GM21360 (cell line): ENCODE measurements around the gene PCYOX1L.

Experiments used
- ATAC-seq: cut with Tn5 transposase; IDR thresholded peaks from one replicate; pipeline ENCODE4 v1.9.1; 2021; ENCODE audit warnings: mild to moderate bottlenecking, moderate library complexity; ENCODE audit not compliant: unreplicated experiment

PCYOX1L gene

DNA sequence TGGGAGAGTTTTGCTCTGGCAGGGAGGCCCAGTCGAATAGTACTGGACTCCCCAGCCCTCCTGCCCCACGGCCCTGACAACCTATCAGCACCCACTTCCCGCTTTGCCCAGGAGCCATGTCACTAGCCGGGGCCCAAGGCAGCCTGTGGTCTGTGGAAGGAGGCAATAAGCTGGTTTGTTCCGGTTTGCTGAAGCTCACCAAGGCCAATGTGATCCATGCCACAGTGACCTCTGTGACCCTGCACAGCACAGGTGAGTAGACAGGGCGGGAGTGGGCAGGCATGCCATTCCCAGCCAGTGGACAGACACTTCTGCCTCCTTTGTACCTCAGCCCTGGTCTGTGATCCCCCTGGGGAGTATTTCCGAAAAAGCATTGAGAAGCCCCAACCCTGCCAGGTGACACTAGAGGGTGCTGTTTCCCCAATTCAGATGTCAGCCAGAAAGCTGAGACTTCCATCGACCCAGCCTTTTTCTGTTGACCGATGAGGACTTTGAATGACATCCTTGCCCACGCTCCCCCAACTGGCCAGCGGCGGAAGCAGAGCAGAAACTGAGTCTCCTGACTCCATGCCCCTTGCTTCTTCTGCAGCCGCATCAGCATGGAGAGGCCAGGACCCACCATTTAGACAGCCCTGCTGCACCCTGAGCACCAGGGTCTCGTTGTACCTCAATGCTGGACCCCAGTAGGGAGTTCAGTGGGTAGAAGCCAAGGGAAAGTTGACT lies 9.6 kb downstream of the PCYOX1L start:
- peak; percentile 75 for ATAC-seq

DNA sequence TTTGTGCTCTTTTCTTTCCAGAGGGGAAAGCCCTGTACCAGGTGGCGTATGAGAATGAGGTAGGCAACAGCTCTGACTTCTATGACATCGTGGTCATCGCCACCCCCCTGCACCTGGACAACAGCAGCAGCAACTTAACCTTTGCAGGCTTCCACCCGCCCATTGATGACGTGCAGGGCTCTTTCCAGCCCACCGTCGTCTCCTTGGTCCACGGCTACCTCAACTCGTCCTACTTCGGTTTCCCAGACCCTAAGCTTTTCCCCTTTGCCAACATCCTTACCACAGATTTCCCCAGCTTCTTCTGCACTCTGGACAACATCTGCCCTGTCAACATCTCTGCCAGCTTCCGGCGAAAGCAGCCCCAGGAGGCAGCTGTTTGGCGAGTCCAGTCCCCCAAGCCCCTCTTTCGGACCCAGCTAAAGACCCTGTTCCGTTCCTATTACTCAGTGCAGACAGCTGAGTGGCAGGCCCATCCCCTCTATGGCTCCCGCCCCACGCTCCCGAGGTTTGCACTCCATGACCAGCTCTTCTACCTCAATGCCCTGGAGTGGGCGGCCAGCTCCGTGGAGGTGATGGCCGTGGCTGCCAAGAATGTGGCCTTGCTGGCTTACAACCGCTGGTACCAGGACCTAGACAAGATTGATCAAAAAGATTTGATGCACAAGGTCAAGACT lies 10.3 kb downstream of the PCYOX1L start:
- ATAC-seq, result no peak

DNA sequence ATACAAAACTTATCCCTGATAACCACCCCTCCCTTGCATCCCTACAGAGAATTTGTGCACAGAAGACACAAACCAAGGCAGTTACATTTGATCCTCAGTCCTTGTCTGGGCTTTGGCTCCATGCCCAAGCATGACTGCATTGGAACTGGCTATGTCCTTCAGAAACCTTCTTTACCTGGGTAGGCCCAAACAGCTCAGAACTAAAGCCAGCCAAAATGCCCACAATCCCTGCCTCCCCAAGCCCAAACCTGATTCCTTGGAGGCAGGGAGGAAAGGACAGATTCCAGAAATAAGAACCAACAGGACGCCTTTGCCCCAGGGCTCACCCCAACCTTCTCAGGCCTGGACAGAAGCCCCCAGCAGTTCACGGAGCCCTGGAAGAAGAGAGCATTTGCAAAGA lies 13.0 kb downstream of the PCYOX1L start:
- ATAC-seq, result no peak

DNA sequence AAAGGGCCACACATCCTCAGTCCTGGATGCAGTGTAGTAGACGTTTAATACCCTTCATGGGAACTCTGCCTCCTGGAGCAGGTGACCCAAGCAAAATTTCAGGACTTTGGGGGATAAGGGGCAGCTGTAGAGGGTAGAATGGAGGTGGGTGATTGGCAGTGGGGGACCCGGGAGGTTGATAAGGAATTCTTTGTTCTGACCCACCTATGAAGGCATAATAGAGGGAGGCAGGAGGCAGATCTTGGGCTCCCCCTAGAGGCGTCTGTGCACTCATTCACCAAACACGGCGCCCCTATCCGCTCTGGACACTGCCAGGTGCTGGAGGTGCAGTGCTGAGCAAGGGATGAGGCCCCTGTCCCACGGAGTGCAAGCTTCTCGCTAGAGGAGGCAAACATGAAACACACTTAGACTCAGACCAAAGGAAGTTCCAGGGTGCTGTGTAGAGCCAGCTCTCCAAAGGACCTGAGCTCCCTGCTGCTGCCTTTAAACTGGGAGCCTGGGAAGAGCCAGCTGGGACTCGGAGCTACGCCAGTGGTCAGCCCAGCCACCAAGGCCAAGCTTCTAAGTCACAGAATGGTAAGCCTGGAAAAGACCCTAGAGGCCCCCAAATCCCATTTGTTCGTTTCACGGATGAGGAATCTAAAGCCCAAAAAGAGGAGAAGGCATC lies 13.6 kb downstream of the PCYOX1L start:
- ATAC-seq, result peak; percentile 72

DNA sequence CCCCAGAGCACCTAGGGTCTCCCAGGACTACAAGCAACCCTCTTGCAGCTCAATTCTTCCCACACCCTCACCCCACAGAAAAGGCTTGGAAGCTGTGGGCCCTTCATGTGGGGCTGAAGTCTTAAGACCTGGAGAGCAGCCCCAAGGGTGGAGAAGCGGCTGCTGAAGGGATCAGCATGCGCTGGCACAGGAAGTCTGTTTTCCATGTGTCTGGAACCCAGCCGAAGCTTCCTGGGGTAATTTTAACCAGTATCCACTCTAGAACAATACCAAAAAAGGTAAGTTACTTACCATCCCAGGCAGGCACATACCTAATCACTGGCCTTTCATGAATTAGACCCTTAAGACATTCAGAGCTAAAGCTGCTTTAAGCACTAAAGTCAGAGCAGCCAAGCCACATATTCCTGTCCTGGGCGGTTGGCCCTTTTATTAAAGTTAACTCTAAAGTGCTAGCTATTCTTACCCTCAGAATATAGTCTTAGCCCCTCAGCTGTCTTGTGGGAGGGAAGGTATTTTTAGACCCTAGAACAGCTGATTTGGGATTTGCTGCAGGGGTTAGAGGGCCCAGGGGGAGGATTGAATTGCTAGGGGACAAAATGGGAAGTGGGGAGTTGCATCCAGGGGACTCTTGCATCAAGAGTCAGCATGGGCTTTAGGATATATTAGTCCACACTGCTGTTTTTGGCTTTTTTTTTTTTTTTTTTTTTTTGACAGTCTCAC lies 14.4 kb downstream of the PCYOX1L start:
- ATAC-seq, result no peak

DNA sequence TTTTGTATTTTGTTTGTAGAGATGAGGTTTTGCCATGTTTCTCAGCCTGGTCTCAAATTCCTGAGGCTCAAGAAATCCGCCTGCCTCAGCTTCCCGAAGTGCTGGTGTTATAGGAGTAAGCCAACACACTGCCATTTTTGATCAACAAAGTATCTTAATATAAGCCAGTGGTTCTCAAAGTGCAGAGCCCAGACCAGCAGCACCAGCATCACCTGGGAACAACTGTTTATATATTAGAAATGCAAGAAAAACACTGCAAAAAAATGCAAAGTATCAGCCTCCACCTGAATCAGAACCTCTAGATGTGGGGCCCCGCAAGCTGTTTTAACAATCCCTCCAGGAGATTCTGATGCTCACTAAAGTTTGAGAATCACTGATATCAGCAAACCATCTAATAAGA lies 15.1 kb downstream of the PCYOX1L start:
- no peak for ATAC-seq

DNA sequence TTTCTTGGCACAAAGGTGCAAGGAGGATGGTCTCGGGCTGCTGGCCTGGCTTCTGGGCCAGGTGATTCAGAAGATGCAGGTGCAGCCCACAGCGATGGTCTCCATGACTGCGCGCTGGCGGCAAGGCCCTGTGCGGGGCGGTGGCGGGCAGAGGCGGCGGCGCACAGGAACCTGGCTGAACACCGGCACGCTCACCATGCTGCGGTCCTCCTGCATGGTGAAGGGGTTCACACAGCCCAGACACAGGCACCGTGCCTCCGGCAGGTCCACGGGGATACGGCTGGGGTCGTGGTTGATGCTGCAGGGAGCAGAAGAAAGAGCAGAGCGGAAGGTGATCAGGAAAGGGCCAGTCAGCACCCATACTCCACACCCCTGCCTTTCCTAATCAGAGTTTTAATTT lies 16.5 kb downstream of the PCYOX1L start:
- no peak for ATAC-seq

DNA sequence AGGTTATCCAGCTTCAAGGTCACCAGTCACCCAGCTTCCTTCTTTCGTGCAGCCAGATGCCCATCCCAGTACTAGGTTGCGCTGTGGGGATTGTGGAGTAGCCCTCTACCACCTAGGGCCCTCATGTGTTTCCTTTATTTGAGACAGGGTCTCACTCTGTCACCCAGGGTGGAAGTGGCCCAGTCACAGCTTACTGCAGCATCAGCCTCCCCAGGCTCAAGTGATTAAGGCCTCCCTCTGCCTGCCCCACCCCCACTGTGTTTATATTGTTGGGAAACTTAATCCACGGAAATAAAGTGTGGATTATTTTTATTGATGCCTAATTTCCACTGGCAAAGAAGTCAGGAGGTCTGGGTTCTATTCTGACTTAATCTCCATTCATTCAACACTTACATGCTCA lies 17.0 kb downstream of the PCYOX1L start:
- ATAC-seq, result no peak

DNA sequence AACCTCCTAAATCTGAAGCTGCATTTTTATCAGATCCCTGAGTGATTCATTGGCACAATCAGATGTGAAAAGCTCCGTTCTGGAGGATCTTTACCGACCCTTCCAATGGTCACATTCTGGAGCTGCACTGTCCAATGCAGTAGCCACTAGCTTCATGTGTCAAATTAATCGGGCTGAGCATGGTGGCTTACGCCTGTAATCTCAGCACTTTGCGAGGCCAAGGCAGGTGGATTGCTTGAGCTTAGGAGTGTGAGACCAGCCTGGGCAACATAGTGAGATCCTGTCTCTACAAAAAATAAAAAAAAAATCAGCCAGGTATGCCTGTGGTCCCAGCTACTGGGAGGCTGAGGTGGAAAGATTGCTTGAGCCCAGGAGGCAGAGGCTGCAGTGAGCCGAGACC lies 17.6 kb downstream of the PCYOX1L start:
- ATAC-seq, result no peak

DNA sequence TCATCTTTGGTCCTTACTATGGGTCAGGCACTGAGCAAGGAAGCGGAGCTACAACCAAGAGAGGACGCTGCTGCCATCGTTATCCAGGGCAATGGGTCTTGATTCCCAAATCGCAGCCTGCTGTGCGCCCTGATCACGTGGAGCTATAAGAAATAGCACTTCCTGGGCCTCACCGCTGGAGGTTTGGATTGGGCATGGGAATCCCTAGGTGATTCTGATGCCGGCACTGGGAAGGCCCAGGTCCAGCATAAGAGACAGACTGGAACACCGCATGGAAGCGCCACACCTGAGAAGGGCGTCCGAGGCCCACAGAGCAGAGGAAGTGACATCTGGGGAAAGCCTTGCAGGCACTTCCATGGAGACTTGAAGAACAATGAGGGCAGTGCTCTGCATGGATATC lies 18.3 kb downstream of the PCYOX1L start:
- ATAC-seq, result no peak

DNA sequence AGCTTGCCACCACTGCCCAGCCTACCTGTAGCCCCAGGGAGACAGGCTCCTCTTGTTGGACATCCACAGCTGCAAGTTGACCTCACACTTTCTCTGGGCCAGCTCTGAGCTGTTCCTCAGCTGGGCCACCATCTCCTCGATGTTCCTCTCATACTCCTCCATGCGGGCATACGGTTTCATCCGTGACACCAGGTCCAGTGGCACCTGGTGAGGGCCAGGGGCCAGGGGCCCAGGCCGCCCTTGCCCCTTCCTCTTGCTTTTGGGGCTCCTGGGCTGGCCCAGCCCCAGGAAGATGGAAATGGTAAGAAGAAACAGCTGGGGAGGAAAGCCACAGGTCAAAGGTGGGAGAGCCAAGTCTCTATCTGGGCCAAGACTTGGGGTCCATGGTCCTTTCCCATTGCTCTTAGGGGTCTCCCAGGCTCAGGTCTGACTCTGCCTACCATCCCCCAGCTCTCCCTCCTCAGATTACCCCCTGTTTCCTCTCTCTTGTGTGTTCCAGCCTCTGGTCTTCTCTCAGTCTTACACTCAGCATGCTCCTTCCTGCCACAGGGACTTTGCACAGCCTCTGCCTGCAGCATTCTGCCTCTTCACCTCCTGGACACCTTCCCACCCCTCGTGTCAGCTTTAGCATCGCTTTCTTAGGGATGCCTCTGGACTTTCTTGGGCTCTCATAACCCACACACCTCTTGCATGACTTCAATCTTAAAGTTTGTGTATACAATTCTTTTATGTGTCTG lies 19.0 kb downstream of the PCYOX1L start:
- ATAC-seq, result no peak

DNA sequence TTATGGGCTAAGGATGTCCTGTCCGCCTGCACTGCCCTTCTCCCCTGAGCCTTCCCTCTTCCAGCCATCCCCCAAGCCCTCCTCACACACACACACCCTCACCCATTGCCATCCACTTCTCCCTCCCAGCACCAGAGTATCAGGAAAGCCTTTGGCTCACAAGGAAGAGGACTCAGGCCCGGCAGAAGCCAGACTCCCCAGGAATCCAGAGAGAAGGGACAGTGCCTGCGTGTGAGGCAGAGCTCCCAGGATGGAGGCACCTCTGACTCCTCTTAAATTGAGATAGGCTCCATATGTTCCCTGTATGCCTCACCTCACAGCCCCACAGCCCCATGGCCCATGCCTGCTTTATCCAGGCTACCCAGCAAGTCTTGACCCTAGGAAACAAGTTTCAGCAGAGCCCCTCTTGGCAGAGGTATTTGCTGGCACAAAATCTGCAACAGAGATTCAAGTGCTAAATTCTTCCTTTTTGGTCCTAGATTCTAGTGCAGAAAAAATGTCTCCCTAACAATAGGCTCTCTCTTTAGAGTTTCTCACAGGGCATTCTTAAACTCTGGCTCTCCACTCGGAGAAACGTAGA lies 20.5 kb downstream of the PCYOX1L start:
- no peak for ATAC-seq

DNA sequence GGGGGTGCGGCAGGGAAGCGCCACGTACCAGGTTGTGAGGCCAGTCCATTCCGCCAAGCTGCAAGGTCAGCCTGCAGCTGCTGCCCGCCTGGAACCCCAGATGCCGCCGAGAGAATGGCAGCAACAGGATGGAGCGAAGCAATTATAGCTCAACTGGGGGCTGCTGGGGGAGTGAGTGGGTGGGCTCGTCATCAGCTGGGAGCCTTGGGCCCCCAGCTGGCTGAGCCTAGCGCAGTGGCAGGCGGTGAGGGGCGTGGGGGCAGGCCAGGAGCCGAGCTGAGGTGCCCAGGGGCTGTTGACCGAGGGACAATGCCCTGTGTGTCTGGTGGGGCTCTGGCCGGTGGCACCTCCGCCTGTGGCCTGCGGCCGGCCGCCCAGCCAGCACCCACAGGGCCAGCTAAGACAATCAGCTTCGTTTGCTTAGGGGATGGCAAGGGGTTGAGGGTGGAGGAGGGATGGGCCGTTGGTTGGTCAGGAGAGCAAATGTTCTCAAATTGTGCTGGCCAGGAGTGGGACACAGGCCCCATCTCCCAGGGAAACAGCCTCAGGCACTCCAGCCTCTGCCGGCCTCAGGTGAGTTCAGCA lies 21.4 kb downstream of the PCYOX1L start, which contains the start of gene IL17B:
TSS of gene IL17B (minus strand) at position 116 of the 585 bp plus-strand sequence. CDS start at position 49, 67 bp downstream.
- no peak for ATAC-seq

DNA sequence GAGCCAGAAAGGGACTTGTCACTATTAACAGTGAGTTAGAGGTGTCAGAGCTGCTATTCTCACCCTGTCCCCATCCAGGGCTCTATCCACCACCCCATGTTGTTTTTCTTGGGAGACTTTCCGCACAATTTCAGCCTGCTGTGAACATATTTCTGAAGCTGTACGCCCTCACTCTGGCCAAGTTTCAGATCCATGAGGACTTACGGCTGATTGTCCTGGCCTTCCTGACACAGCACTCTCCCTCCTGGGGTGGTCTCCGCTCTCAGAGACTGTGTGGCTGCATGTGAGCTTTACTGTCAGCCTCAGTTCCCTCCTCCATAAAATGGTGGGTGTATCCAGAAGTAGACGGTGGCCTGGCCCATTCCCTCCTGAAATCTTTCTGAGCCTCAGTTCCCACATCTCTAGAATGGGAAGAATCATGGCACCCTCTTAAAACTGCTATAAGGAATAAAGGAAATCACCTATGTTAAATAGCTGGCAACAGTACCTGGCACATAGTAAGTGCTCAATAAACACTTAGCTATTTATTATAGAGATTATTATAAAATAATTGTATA lies 22.1 kb downstream of the PCYOX1L start:
- no peak for ATAC-seq

DNA sequence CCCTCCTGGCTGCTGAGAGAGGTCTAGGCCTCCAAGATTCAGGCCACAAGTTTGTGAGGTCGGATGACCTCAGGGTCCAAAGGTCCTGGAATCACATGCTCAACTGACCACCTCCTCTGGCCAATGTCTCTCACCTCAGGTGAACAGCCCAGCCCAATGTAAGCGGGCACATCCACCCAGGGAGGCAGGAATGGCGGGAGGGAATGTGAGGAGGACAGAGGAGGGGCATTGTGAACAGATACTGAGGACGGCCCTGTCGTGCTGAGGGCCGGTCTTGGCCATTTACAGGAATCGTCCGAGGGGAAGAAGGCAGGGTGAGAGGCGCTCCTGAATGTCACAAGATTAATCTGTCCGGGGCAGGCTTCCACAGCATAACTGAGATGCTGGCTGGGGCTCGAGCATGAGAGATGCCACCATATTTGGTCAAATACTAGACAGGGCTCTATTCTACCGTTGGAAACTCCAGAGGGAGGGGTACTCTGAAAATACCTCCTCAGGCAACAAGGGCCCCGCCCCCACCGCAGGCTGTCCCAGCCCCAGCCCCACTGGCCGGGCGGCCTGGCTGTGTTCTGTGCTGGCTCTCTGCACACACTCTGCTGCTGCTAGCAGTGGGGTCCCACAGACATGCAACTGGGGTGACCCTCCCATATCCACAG lies 22.7 kb downstream of the PCYOX1L start:
- ATAC-seq, result no peak

DNA sequence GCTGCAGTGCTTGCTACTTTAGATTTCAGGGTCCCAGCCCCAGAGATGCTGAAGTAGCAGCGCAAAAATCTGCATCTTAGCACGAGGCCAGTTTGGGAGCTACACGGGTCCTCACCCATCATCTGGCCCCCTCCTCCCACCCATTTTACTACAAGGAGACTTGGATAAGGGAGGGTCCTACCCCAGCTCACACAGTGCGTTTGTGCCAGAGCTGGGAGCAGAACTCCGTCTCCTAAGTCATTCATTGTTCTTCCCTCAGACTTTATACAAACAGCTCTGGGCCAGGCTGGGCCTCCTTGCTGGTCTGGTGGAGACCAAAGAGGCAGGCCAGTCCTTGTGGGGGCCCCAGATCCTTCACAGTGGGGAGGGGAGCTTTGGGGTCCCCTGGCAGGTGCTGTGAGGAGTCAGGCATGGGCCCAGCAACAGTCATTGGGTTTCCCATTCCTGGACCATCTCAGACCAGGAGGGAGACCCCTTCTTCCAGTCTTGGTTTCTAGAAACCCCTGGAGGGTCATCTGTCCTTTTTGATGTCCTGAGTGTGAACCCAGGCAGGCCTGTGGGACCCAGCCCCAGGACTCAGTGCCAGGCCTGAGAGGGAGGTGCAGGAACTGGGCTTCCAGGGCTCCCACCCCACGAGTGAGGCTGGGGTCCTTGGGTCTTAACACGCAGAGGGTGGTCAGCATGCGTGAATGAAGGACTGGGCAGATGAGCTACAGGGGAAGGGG lies 23.6 kb downstream of the PCYOX1L start:
- no peak for ATAC-seq

DNA sequence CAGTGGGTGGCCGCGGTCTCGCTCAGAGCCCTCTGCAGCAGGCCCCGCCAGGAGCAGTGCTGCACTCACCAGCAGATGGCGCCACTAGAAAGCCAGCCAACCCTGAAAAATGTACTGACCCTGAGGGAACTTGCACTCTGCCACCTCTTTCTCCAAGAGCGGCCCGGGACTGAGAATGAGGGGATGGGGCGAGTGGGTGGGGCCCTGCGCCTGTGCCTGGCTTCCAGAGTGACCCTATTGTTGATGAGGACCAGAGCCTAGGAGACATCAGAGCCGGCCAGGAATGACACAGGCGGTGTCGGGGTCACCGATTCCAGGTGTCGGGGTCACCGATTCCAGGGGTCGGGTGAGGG lies 24.1 kb downstream of the PCYOX1L start:
- no peak for ATAC-seq

DNA sequence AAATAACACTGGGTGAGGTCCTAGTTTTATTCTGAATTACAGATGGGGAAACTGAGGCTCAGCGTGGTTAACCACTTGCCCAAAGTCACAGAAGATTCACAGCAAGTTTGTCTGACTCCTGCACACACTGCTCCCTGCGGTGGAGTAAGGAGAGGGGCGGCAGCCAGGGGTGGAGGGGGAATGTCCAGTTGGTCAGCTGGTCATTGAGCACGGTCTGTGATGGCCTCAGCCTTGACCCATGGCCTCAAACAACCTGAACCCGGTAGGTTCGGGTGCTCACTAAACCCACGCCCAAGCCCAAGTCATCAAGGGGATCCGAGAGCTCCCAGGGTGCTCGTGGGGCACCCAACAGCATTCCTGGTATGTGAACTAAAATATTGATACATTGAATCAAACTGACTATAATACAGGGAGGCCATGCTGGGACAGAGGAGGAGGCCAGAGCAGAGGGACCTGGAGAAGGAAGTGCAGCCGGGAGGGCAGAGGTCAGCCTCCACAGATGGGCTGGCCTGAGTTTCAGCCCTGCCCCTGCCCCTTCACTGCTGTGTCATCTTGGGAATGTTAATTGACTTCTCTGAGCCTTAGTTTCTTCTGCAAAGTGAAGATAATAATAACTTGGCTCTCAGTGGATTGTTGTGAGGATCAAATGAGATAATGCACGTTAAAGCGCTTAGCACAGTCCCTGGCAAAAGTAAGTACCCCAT lies 24.8 kb downstream of the PCYOX1L start:
- no peak for ATAC-seq
